Right lung (tissue), 5 donors: ENCODE data around the gene TLE2. TPM values are rescaled to one million over a fixed set of nuclear protein-coding genes. Genes with fewer than 3 reads are reported as not detected.
"Not testable (repeated sequence)": the region's sequence is repeated elsewhere in the genome, so short reads cannot be mapped to it uniquely, and the experiment has no call there.

Experiments
- DNase-seq, 2 donors: peaks; one replicate each; pipeline ENCODE4 v3.0.0-alpha.2; 2013
- polyA plus RNA-seq, 5 donors: library from polyadenylated mRNA; unstranded; fragments of 120-200 nt; gene quantifications; one replicate each; pipeline versions ENCODE4 v1.2.1 to v1.2.3, GENCODE V29; 2013; ENCODE audit warnings: inconsistent platforms in 1 of 5, low replicate concordance in 1 of 5; ENCODE audit not compliant: insufficient read length in 5 of 5, insufficient read depth in 1 of 5

Gene TLE2
- polyA plus RNA-seq, 5 donors: 136 to 267 (median 184) TPM

GRCh38 chr19:2987797-2988196 is 41.3 kb downstream of the TLE2 start:
- no peak for DNase-seq

GRCh38 chr19:2986951-2987524 is 42.0 kb downstream of the TLE2 start:
- DNase-seq: peak; percentile 63 to 73

GRCh38 chr19:2984215-2984528 is 44.9 kb downstream of the TLE2 start:
- no peak for DNase-seq

- peak; percentile 78 to 79 for DNase-seq
These were observed 45.5 kb downstream of the TLE2 start for GRCh38 chr19:2983351-2984214.

- DNase-seq: peak; percentile 88 to 89
These were observed 46.1 kb downstream of the TLE2 start for GRCh38 chr19:2982983-2983350.

- no peak for DNase-seq
These were observed 46.5 kb downstream of the TLE2 start for GRCh38 chr19:2982561-2982960.

- DNase-seq: no peak
These were observed 47.2 kb downstream of the TLE2 start for GRCh38 chr19:2981898-2982297.

- DNase-seq: no peak
These were observed 50.3 kb downstream of the TLE2 start for GRCh38 chr19:2978772-2979171.

GRCh38 chr19:2978166-2978767 is 50.8 kb downstream of the TLE2 start:
- DNase-seq: no peak

GRCh38 chr19:2977746-2978138 is 51.3 kb downstream of the TLE2 start:
- DNase-seq: no peak

- DNase-seq: peak; percentile 95 to 96
These were observed 51.9 kb downstream of the TLE2 start, which contains the start of gene TLE6 for GRCh38 chr19:2977001-2977745. Gene TLE6 (plus strand): TSS chr19:2977564. CDS start chr19:2978234, 670 bp downstream.

GRCh38 chr19:2976609-2977000 is 52.5 kb downstream of the TLE2 start:
- DNase-seq: no peak

- DNase-seq: no peak
These were observed 54.6 kb downstream of the TLE2 start for GRCh38 chr19:2974342-2975041.

- no peak for DNase-seq
These were observed 55.9 kb downstream of the TLE2 start for GRCh38 chr19:2973229-2973628.

GRCh38 chr19:2970201-2970835 is 58.8 kb downstream of the TLE2 start:
- DNase-seq: no peak

- DNase-seq: peak; percentile 89 to 93
These were observed 60.0 kb downstream of the TLE2 start for GRCh38 chr19:2969104-2969504.

- no peak for DNase-seq
These were observed 61.1 kb downstream of the TLE2 start for GRCh38 chr19:2967972-2968371.

- DNase-seq: no peak
These were observed 64.2 kb downstream of the TLE2 start for GRCh38 chr19:2964874-2965273.

- DNase-seq: not testable (repeated sequence)
These were observed 65.4 kb downstream of the TLE2 start for GRCh38 chr19:2963631-2964030.

- no peak for DNase-seq
These were observed 66.0 kb downstream of the TLE2 start for GRCh38 chr19:2963122-2963521.

GRCh38 chr19:2962018-2962670 is 66.9 kb downstream of the TLE2 start:
- peak; percentile 73 to 83 for DNase-seq
